AG10803 (cell line): ENCODE data around the gene AMIGO3.
A peak's percentile ranks its signal among the peaks of the same experiment; 100 is the strongest.

Experiments
- DNase-seq: peaks from one replicate; pipeline ENCODE4 v3.0.0; 2010; ENCODE audit warnings: low read depth
- H3K4me3 ChIP-seq: 2 replicates; pipeline ENCODE4 v1.5.1; 2011; ENCODE audit warnings: mild to moderate bottlenecking, low read length, control low read depth
- CTCF ChIP-seq: conservative IDR thresholded peaks from 2 replicates; pipeline ENCODE4 v1.5.1; 2011; ENCODE audit warnings: mild to moderate bottlenecking, low read length, control low read depth, inconsistent platforms

AMIGO3 gene

GRCh38 chr3:49671291-49672288, 47.9 kb downstream of the AMIGO3 start:
- TF ChIP-seq CTCF, result peak; percentile 84
- no peak overlapping the region for H3K4me3 ChIP-seq
- DNase-seq, result peak; percentile 51

GRCh38 chr3:49670940-49671290, 48.6 kb downstream of the AMIGO3 start:
- TF ChIP-seq CTCF, result no peak
- no peak for DNase-seq
- no peak overlapping the region for H3K4me3 ChIP-seq

- no peak for TF ChIP-seq CTCF
- no peak overlapping the region for H3K4me3 ChIP-seq
- no peak for DNase-seq
Measured at GRCh38 chr3:49669352-49669751, 50.1 kb downstream of the AMIGO3 start.

- no peak overlapping the region for H3K4me3 ChIP-seq
- peak; percentile 23 for DNase-seq
- TF ChIP-seq CTCF, result no peak
Measured at GRCh38 chr3:49668861-49669260, 50.6 kb downstream of the AMIGO3 start.

GRCh38 chr3:49668414-49668797, 51.1 kb downstream of the AMIGO3 start:
- no peak for DNase-seq
- no peak overlapping the region for H3K4me3 ChIP-seq
- no peak for TF ChIP-seq CTCF

- H3K4me3 ChIP-seq, result no peak overlapping the region
- DNase-seq, result no peak
- no peak for TF ChIP-seq CTCF
Measured at GRCh38 chr3:49667701-49668413, 51.6 kb downstream of the AMIGO3 start.
